K562 (cell line): ENCODE results near the gene FDPS. TPM values are rescaled to one million over a fixed set of nuclear protein-coding genes. Genes with fewer than 3 reads are reported as not detected.
A peak's percentile ranks its signal among the peaks of the same experiment; 100 is the strongest.

Experiments
- ATAC-seq: fragments of 200-7000 bp; cut with Tn5 transposase; 3 replicates; pipeline ENCODE4 v1.9.1; 2020; ENCODE audit warnings: moderate library complexity
- Bru-seq: library from RNA; stranded (reverse); fragments of 400-500 nt; gene quantifications from one replicate; lab custom pipeline; 2021; lab: Mats Ljungman, UMichigan
- BruChase-seq, 2 experiments: library from RNA; stranded (reverse); fragments of 400-500 nt; gene quantifications; one replicate each; lab custom pipeline; 2021; lab: Mats Ljungman, UMichigan
- BruUV-seq: library from RNA; stranded (reverse); fragments of 400-500 nt; replicated peaks from 2 replicates; lab custom pipeline; 2021; lab: Mats Ljungman, UMichigan
- CTCF ChIA-PET: fragments of 300-600 bp; formaldehyde crosslinking; extraction: SDS; loops from one replicate; lab custom pipeline; 2021; ENCODE audit warnings: low intra/inter-chr PET ratio; lab: Yijun Ruan, JAX
- POLR2A ChIA-PET: fragments of 300-600, 350-650 bp; sonication (Branson Sonifier 250); formaldehyde crosslinking; extraction: SDS; loops from one replicate; lab custom pipeline; 2021; ENCODE audit warnings: antibody characterized with exemption, inconsistent platforms; lab: Yijun Ruan, JAX
- DNase-seq, 4 experiments: peaks; one replicate each; pipeline versions ENCODE4 v3.0.0 to v3.0.0-alpha.2; 2011 to 2018; ENCODE audit warnings: low spot score in 3 of 4, mixed read lengths in 3 of 4; ENCODE audit errors: extremely low read depth in 1 of 4
- FAIRE-seq: peaks from 2 replicates; lab custom pipeline; 2011; peaks lifted over from hg19 to GRCh38; lab: Jason Lieb, UNC
- H2AFZ ChIP-seq: 2 replicates; pipeline ENCODE4 v1.6.0; 2011; ENCODE audit warnings: low read depth, low read length, control low read depth, inconsistent platforms
- H3K27ac ChIP-seq: fragments of 200-600 bp; 3 replicates; pipeline ENCODE4 v1.8.0; 2011; ENCODE audit warnings: low read depth, mild to moderate bottlenecking, control low read depth, inconsistent platforms, low read length, moderate library complexity, mixed read lengths; ENCODE audit errors: extremely low read depth
- H3K27me3 ChIP-seq, 2 experiments: fragments of 300-600 bp in 1 of 2; 2 replicates in 1 of 2; 3 replicates in 1 of 2; pipeline versions ENCODE4 v1.6.0 to v1.8.0; 2011; ENCODE audit warnings: inconsistent platforms in 2 of 2, low read length in 2 of 2, mild to moderate bottlenecking in 1 of 2, mixed read lengths in 1 of 2, moderate library complexity in 1 of 2; ENCODE audit not compliant: control insufficient read depth in 2 of 2, insufficient read depth in 2 of 2
- H3K36me3 ChIP-seq: fragments of 300-600 bp; 3 replicates; pipeline ENCODE4 v1.8.0; 2011; ENCODE audit warnings: mild to moderate bottlenecking, low read length, inconsistent platforms; ENCODE audit not compliant: control insufficient read depth, insufficient read depth
- H3K4me1 ChIP-seq, 2 experiments: fragments of 200-600 bp in 1 of 2; replicated peaks in 1 of 2; 2 replicates in 1 of 2; 3 replicates in 1 of 2; pipeline versions ENCODE4 v1.5.1 to v1.8.0; 2011; ENCODE audit warnings: inconsistent platforms in 2 of 2, low read length in 2 of 2, mild to moderate bottlenecking in 1 of 2, mixed read lengths in 1 of 2, moderate library complexity in 1 of 2; ENCODE audit not compliant: control insufficient read depth in 2 of 2, insufficient read depth in 2 of 2
- H3K4me2 ChIP-seq: 2 replicates; pipeline ENCODE4 v1.6.1; 2011; ENCODE audit warnings: low read length, control low read depth, inconsistent platforms, mixed read lengths; ENCODE audit not compliant: insufficient read depth
- H3K4me3 ChIP-seq: fragments of 200-600 bp; sonication (generic), shearing (Covaris generic); 2 replicates; pipeline ENCODE4 v1.5.1; 2016; ENCODE audit warnings: control low read depth, inconsistent platforms
- H3K79me2 ChIP-seq: fragments of 200-600 bp; 3 replicates; pipeline ENCODE4 v1.8.0; 2011; ENCODE audit warnings: low read length, inconsistent platforms; ENCODE audit not compliant: control insufficient read depth, insufficient read depth
- H3K9ac ChIP-seq, 2 experiments: 2 replicates each; pipeline versions ENCODE4 v1.6.0 to v1.6.1; 2011; ENCODE audit warnings: low read depth in 2 of 2, low read length in 2 of 2, control low read depth in 1 of 2, inconsistent platforms in 1 of 2, mild to moderate bottlenecking in 1 of 2, mixed read lengths in 1 of 2; ENCODE audit not compliant: insufficient read depth in 1 of 2
- H3K9me1 ChIP-seq: one replicate; pipeline ENCODE4 v1.6.0; 2011; ENCODE audit warnings: inconsistent platforms, mild to moderate bottlenecking, low read length, moderate library complexity; ENCODE audit not compliant: control insufficient read depth, insufficient read depth
- H3K9me3 ChIP-seq: replicated peaks from 2 replicates; pipeline ENCODE4 v1.5.1; 2011; ENCODE audit warnings: low read depth, low read length, inconsistent platforms; ENCODE audit not compliant: control insufficient read depth, insufficient read depth
- H4K20me1 ChIP-seq: replicated peaks from 2 replicates; pipeline ENCODE4 v1.6.1; 2011; ENCODE audit warnings: low read length, inconsistent platforms, mixed read lengths; ENCODE audit not compliant: control insufficient read depth, insufficient read depth
- BRF1 ChIP-seq: IDR thresholded peaks from 3 replicates; pipeline ENCODE4 v1.6.1; 2011; ENCODE audit warnings: borderline replicate concordance, mild to moderate bottlenecking; ENCODE audit not compliant: insufficient read length; ENCODE audit errors: extremely low read depth
- CTCF ChIP-seq, 3 experiments: IDR thresholded peaks in 2 of 3; conservative IDR thresholded peaks in 1 of 3; 2 replicates each; pipeline ENCODE4 v1.5.1; 2011 to 2012; ENCODE audit warnings: low read length in 3 of 3, mild to moderate bottlenecking in 3 of 3, control low read depth in 2 of 3, improper control_type of control experiment in 1 of 3, inconsistent platforms in 1 of 3, low read depth in 1 of 3, mixed read lengths in 1 of 3, moderate library complexity in 1 of 3; ENCODE audit not compliant: insufficient read depth in 2 of 3
- ELF2 ChIP-seq: fragments of 250-450 bp; sonication (Bioruptor Pico); IDR thresholded peaks from 2 replicates; pipeline ENCODE4 v1.5.0; 2021; ENCODE audit warnings: mild to moderate bottlenecking
- GABPB1 ChIP-seq: sonication (generic); formaldehyde crosslinking; IDR thresholded peaks from 2 replicates; pipeline ENCODE4 v1.8.0; 2022; ENCODE audit warnings: mild to moderate bottlenecking, missing genetic modification reagents
- PHF8 ChIP-seq: fragments of 200-600 bp; sonication (generic); IDR thresholded peaks from 2 replicates; pipeline ENCODE4 v1.6.1; 2012; ENCODE audit warnings: mixed run types, mild to moderate bottlenecking, inconsistent platforms, low read length, moderate library complexity, borderline replicate concordance
- POLR2G ChIP-seq: fragments of 200-400 bp; formaldehyde crosslinking; IDR thresholded peaks from 2 replicates; pipeline ENCODE4 v1.6.1; 2017; ENCODE audit warnings: low read depth, mild to moderate bottlenecking, antibody characterized with exemption, low read length, moderate library complexity
- WGBS: fragments of 100-300 bp; shearing (Covaris generic); methylation state at CpG from one replicate; pipeline ENCODE4 v1.1.6; 2016; ENCODE audit warnings: low coverage, mixed read lengths; ENCODE audit not compliant: insufficient coverage; ENCODE audit errors: missing lambda C conversion rate; 5-methylcytosine and 5-hydroxymethylcytosine counted together
- in situ Hi-C: fragments of 300-500 bp; cut with MboI; formaldehyde crosslinking; loops from 4 replicates; pipeline ENCODE4 v1.15.0; 2018; ENCODE audit warnings: inconsistent platforms, mixed read lengths
- intact Hi-C: fragments of 100-400 bp; cut with micrococcal nuclease; formaldehyde crosslinking; loops from 2 replicates; pipeline ENCODE4 v1.14.2; 2022
- long read RNA-seq, 3 experiments: library from polyadenylated mRNA in 2 of 3; library from RNA in 1 of 3; unstranded in 2 of 3; stranded (forward) in 1 of 3; transcript quantifications; one replicate each; pipeline ENCODE4 v2.0.0, GENCODE V29; 2019 to 2022
- polyA minus RNA-seq, 3 experiments: library from RNA; depleted of rRNA, polyadenylated mRNA; stranded (reverse); fragments of >200 nt; gene quantifications; 2 replicates each; pipeline ENCODE4 v1.2.3, GENCODE V29; 2011
- polyA plus RNA-seq, 8 experiments: library from polyadenylated mRNA; depleted of rRNA in 4 of 8; stranded (reverse) in 5 of 8; unstranded in 3 of 8; fragments of >200 nt; fragmentation: Nextera tagmentation in 2 of 8; fragmentation: Illumina TruSeq in 1 of 8; extraction: Ambion mirVana in 2 of 8; extraction: Trizol in 1 of 8; gene quantifications; 2 replicates each; pipeline versions ENCODE4 v1.2.1 to v1.2.3, GENCODE V29; 2011 to 2014; ENCODE audit warnings: inconsistent platforms in 1 of 8, missing spikeins in 1 of 8
- total RNA-seq, 7 experiments: library from RNA; depleted of rRNA in 6 of 7; stranded (reverse); fragments of >200 nt in 6 of 7; fragmentation: Illumina TruSeq in 2 of 7; extraction: Trizol in 2 of 7; gene quantifications; 2 replicates each; pipeline versions ENCODE4 v1.2.1 to v1.2.3, GENCODE V29; 2011 to 2021; ENCODE audit warnings: low replicate concordance in 1 of 7
- TF ChIP-seq, protein P1 (sequence below), 2 experiments: fragments of 450-650 bp; IDR thresholded peaks; 2 replicates each; pipeline ENCODE4 v1.6.1; 2016

FDPS gene
- 971 and 1,145 TPM in 2 replicates for total RNA-seq (2011; cell fraction: chromatin; rRNA removed; ENCODE audit: low replicate concordance)
- total RNA-seq (2011; cell fraction: nucleolus; rRNA removed), result 614 and 691 TPM in 2 replicates
- total RNA-seq (2011; cell fraction: nucleoplasm; rRNA removed), result 834 and 899 TPM in 2 replicates
- total RNA-seq (2014; rRNA removed) (319 and 337 TPM in 2 replicates), total RNA-seq (2014; rRNA removed; fragmentation: Illumina TruSeq; extraction: Trizol) (360 and 368 TPM in 2 replicates), total RNA-seq (2015; rRNA removed; fragmentation: Illumina TruSeq; extraction: Trizol) (243 and 247 TPM in 2 replicates), total RNA-seq (2021) (332 and 344 TPM in 2 replicates), polyA plus RNA-seq (2011; rRNA removed) (563 and 614 TPM in 2 replicates), polyA plus RNA-seq (2014; fragmentation: Illumina TruSeq; extraction: Trizol) (313 and 328 TPM in 2 replicates), polyA plus RNA-seq (2014; fragmentation: Nextera tagmentation; extraction: Ambion mirVana) (100 to 1,000 TPM; 864 to 884 TPM), polyA plus RNA-seq (2014; rRNA removed) (377 and 379 TPM in 2 replicates), polyA minus RNA-seq (2011; rRNA and poly(A)+ RNA removed) (293 and 318 TPM in 2 replicates), Bru-seq, nascent RNA (percentile 97 among the genes with signal in this experiment), BruChase-seq, experiment 1, labeled RNA remaining after a 2-hour chase (percentile 95 among the genes with signal in this experiment), BruChase-seq, experiment 2, labeled RNA remaining after a 6-hour chase (percentile 98 among the genes with signal in this experiment)
- 402 and 573 TPM in 2 replicates for polyA plus RNA-seq (2011; cell fraction: cytosol; rRNA removed)
- polyA plus RNA-seq (2011; cell fraction: nucleus; rRNA removed), result 721 and 909 TPM in 2 replicates
- polyA plus RNA-seq (2012), result 300 and 453 TPM in 2 replicates
- 174 and 178 TPM in 2 replicates for polyA minus RNA-seq (2011; cell fraction: cytosol; rRNA and poly(A)+ RNA removed)
- polyA minus RNA-seq (2011; cell fraction: nucleus; rRNA and poly(A)+ RNA removed), result 118 and 209 TPM in 2 replicates
- long read RNA-seq, experiment 1, transcript FDPS-203 (10 exons, 1,256 nt), result major isoform, 193 of 483 reads
- long read RNA-seq, experiment 1, transcript FDPS-206 (10 exons, 1,178 nt), result minor isoform, 93 of 483 reads
- long read RNA-seq, experiment 1, transcript FDPS-221 (10 exons, 1,198 nt), result minor isoform, 9 of 483 reads
- long read RNA-seq, experiment 1, transcript FDPS-220 (9 exons, 1,196 nt), result minor isoform, 9 of 483 reads
- long read RNA-seq, experiment 1, partial matches to known transcripts, result 85 of 483 reads
- long read RNA-seq, experiment 1, other reads (novel, unspliced or antisense), result 80 of 483 reads
- long read RNA-seq, experiment 2, transcript FDPS-203 (10 exons, 1,256 nt), result major isoform, 106 of 376 reads
- long read RNA-seq, experiment 2, transcript FDPS-214 (2 exons, 475 nt), result minor isoform, 5 of 376 reads
- long read RNA-seq, experiment 2, transcript FDPS-206 (10 exons, 1,178 nt), result minor isoform, 68 of 376 reads
- long read RNA-seq, experiment 2, transcript FDPS-202 (11 exons, 1,431 nt), result minor isoform, 6 of 376 reads
- long read RNA-seq, experiment 2, partial matches to known transcripts, result 92 of 376 reads
- long read RNA-seq, experiment 2, other reads (novel, unspliced or antisense), result 87 of 376 reads
- long read RNA-seq, experiment 3, transcript FDPS-202 (11 exons, 1,431 nt), result minor isoform, 17 of 333 reads
- long read RNA-seq, experiment 3, transcript FDPS-221 (10 exons, 1,198 nt), result minor isoform, 11 of 333 reads
- long read RNA-seq, experiment 3, transcript FDPS-206 (10 exons, 1,178 nt), result minor isoform, 95 of 333 reads
- long read RNA-seq, experiment 3, transcript FDPS-203 (10 exons, 1,256 nt), result major isoform, 137 of 333 reads
- long read RNA-seq, experiment 3, partial matches to known transcripts, result 16 of 333 reads
- long read RNA-seq, experiment 3, other reads (novel, unspliced or antisense), result 51 of 333 reads

DNA sequence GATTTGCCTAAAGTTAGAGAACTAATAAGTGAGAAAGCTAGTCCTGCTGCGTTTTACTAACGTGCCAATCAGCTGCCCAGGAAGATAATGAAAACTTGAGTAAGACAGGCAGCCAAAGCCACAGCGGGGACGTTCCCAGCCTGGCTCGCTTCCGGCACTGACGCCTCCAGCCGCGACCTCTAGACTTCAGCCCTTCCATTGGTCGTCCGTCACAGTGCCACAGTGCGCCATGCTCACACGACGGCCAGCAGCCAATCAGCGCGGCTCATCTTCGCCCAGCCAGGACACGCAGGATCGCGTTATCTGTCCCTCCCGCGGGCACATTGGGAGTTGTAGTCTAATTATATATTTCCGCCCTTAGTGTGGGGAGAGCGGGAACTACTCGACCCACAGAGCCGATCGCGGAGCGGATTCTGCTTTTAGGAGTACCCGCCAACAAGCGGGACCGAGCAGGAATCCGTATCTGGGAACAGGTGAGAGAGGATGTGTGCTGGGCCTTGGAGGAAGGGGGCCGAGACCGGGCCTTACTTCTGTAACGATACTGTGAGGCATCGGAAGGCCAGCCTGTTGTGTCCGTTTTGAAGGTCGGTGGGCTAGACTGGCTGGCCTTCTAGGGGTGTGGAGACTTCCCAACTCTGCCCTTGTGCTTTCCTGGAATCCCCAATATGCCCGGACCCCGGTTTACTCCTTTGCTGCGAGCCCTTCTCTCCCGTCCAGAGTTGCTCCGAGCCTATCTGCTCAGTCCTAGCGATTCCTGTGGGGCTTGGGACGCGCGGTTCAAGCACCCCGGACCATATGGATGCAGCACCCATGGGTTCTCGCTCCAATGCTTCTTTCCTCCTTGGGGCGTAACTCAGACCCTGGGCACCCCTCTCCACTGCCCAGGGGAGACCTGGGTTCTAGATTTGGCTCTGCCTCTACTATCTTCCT, at the start of gene FDPS:
TSS of gene FDPS (plus strand) at position 374 of the 930 bp plus-strand sequence. CDS start 924 bp downstream, outside the sequence.
- Histone ChIP-seq H3K9me1 (no peaks in the 10 kb centered on the region), H3K27me3 (no peaks in the 10 kb centered on the region), H3K27ac (peak within 1 kb of the TSS; percentile 93), H3K4me3 (peak within 1 kb of the TSS; percentile 75), H3K4me2 (peak within 1 kb of the TSS; percentile 96), H3K9ac (peak within 1 kb of the TSS; percentile 95 to 96), H3K4me1 (peaks cover 23 to 35% of the 10 kb centered on the region in 2 experiments; a peak in 4 of 5 replicates), H2AFZ (peak within 1 kb of the TSS; percentile 74), H3K36me3 (peaks cover 38% of the 10 kb centered on the region), H4K20me1 (0 out of 2 replicates have a peak, but pooled peaks cover 2% of the 10 kb centered on the region), H3K9me3 (no peaks in the 10 kb centered on the region), H3K79me2 (peaks cover 46% of the 10 kb centered on the region)
- in situ Hi-C loops, result loop anchor here (25.0 kb wide), 1 partner anchor 1429 kb away; the partner anchor contains the start of genes ISG20L2, METTL25B and MRPL24
- ChIA-PET POLR2A (interaction anchor here (0.7 to 1.9 kb wide), 6 partner anchors 9 to 58 kb away, joined by 3 to 8 read pairs (median 4); partner anchors contain the start of genes HCN3 and RUSC1), CTCF (interaction anchor here (0.6 to 3.0 kb wide), 2 partner anchors 58 to 134 kb away, joined by 4 to 23 read pairs; no protein-coding TSS in a partner anchor)
- DNase-seq, result peak; percentile 97 to 100 (median 98)
- intact Hi-C loops, result loop anchor here (1.0 to 2.0 kb wide), 3 partner anchors 14 to 58 kb away; partner anchors contain the start of gene HCN3
- FAIRE-seq, result peak; percentile 99
- ATAC-seq, result peak; percentile 97
- WGBS, result under 1% methylated on average over 49 of the region's 51 CpGs
- BruUV-seq, result TSS peak; percentile 90
- TF ChIP-seq, protein P1, sequence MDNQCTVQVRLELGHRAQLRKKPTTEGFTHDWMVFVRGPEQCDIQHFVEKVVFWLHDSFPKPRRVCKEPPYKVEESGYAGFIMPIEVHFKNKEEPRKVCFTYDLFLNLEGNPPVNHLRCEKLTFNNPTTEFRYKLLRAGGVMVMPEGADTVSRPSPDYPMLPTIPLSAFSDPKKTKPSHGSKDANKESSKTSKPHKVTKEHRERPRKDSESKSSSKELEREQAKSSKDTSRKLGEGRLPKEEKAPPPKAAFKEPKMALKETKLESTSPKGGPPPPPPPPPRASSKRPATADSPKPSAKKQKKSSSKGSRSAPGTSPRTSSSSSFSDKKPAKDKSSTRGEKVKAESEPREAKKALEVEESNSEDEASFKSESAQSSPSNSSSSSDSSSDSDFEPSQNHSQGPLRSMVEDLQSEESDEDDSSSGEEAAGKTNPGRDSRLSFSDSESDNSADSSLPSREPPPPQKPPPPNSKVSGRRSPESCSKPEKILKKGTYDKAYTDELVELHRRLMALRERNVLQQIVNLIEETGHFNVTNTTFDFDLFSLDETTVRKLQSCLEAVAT (IDR thresholded peaks at IDR 0.05), result peak in 1 of 2 experiments; percentile 40; a peak in 1 of 4 replicates
- TF ChIP-seq GABPB1 (CRISPR knock-in tag) (peak; percentile 88; the same call in 1 of the 2 replicates), ELF2 (CRISPR knock-in tag) (peak; percentile 62), POLR2G (peak; percentile 86), CTCF (IDR thresholded peaks at IDR 0.05 in 2 of 3, conservative IDR thresholded peaks at IDR 0.05 in 1 of 3; ENCODE audit: insufficient read depth in 2 of 3, low read depth in 1 of 3, low read length in 3 of 3) (0 out of 6 replicates have a peak, but pooled peaks of 1 of the 3 experiments have one; percentile 1), PHF8 (peak; percentile 83; the same call in 1 of the 2 replicates), BRF1 (no peak)
